Left lung (tissue), 10 donors: ENCODE results near the gene VPS52. TPM values are rescaled to one million over a fixed set of nuclear protein-coding genes. Genes with fewer than 3 reads are reported as not detected.
A peak's percentile ranks its signal among the peaks of the same experiment; 100 is the strongest.

Experiments used
- ATAC-seq: fragments of 200-7000 bp; cut with Tn5 transposase; one replicate; pipeline ENCODE4 v1.9.1; 2020; ENCODE audit warnings: moderate library complexity
- DNase-seq, 4 donors: peaks; one replicate each; pipeline ENCODE4 v3.0.0-alpha.2; 2013 to 2020
- H3K27ac ChIP-seq, 2 donors: fragments of 200-600 bp; sonication (generic) in 1 of 2; one replicate each; pipeline versions ENCODE4 v1.5.0 to v1.8.0; 2020 to 2021
- H3K27me3 ChIP-seq, 2 donors: fragments of 200-600 bp; sonication (generic) in 1 of 2; one replicate each; pipeline versions ENCODE4 v1.5.0 to v1.8.0; 2020 to 2021
- H3K36me3 ChIP-seq, 2 donors: fragments of 200-600 bp; sonication (generic) in 1 of 2; one replicate each; pipeline versions ENCODE4 v1.5.0 to v1.8.0; 2020 to 2021
- H3K4me1 ChIP-seq, 2 donors: fragments of 200-600 bp; one replicate each; pipeline ENCODE4 v1.8.0; 2021
- H3K4me3 ChIP-seq, 2 donors: fragments of 200-600 bp; sonication (generic) in 1 of 2; one replicate each; pipeline versions ENCODE4 v1.5.0 to v1.8.0; 2020 to 2021; ENCODE audit warnings: mild to moderate bottlenecking in 1 of 2
- H3K9me3 ChIP-seq, 2 donors: fragments of 200-600 bp; sonication (generic) in 1 of 2; one replicate each; pipeline versions ENCODE4 v1.5.0 to v1.8.0; 2020 to 2021
- CTCF ChIP-seq, 2 donors: fragments of 200-600 bp; sonication (generic) in 1 of 2; IDR thresholded peaks; one replicate each; pipeline versions ENCODE4 v1.5.0 to v1.8.0; 2021; ENCODE audit warnings: antibody characterized with exemption in 2 of 2
- intact Hi-C, 2 donors: fragments of 100-400 bp; cut with DNase I; formaldehyde crosslinking; loops; one replicate each; pipeline versions ENCODE4 v1.11.2 to v1.14.2; 2022
- polyA plus RNA-seq, 6 donors: library from polyadenylated mRNA; unstranded; fragments of 120-200 nt; gene quantifications; one replicate each; pipeline ENCODE4 v1.2.1, GENCODE V29; 2013; ENCODE audit not compliant: insufficient read length in 6 of 6
- total RNA-seq, 2 donors: library from RNA; stranded (reverse); fragmentation: NEBNext Ultra II Directional; extraction: Animal tissue kit (Norgen Biotek cat#: 25700); gene quantifications; one replicate each; pipeline ENCODE4 v1.2.1, GENCODE V29; 2021
- donor health status: DM: no; HTN: yes; CAD: no.
- donor health status: DM: no; HTN: no; CAD: no.

The VPS52 gene
- total and polyA plus RNA-seq, 8 donors = 46.2 to 92.5 (median 84.7) TPM

- Histone ChIP-seq H3K36me3 (peaks cover 0 to 28% of the 10 kb centered on the region in 2 donors), H3K4me3 (peak within 1 kb of the TSS; percentile 62 to 63), H3K9me3 (no peaks in the 10 kb centered on the region), H3K4me1 (peaks cover 32 to 72% of the 10 kb centered on the region in 2 donors), H3K27ac (peak within 1 kb of the TSS; percentile 44 to 68), H3K27me3 (no peaks in the 10 kb centered on the region)
- no peak for TF ChIP-seq CTCF (IDR thresholded peaks at IDR 0.05)
- intact Hi-C loops = no loop called here
- peak; percentile 74 for ATAC-seq
- peak; percentile 87 to 97 (median 96) for DNase-seq
Measured at GRCh38 chr6:33204415-33205190, 67.1 kb downstream of the VPS52 start, which contains the start of gene HSD17B8. TSS of gene HSD17B8 (plus strand) at chr6:33204655. CDS start at chr6:33204669, 14 bp downstream.

- Histone ChIP-seq H3K4me3 (peak overlapping the region in 1 of 2 donors; percentile 63), H3K27ac (no peak overlapping the region), H3K9me3 (no peaks in the 10 kb centered on the region), H3K4me1 (peaks cover 37 to 72% of the 10 kb centered on the region in 2 donors), H3K27me3 (no peaks in the 10 kb centered on the region), H3K36me3 (peaks cover 0 to 26% of the 10 kb centered on the region in 2 donors)
- no peak for DNase-seq
- TF ChIP-seq CTCF (IDR thresholded peaks at IDR 0.05) = no peak
- ATAC-seq = no peak
- intact Hi-C loops = no loop called here
Measured at GRCh38 chr6:33204165-33204414, 67.6 kb downstream of the VPS52 start.

DNA sequence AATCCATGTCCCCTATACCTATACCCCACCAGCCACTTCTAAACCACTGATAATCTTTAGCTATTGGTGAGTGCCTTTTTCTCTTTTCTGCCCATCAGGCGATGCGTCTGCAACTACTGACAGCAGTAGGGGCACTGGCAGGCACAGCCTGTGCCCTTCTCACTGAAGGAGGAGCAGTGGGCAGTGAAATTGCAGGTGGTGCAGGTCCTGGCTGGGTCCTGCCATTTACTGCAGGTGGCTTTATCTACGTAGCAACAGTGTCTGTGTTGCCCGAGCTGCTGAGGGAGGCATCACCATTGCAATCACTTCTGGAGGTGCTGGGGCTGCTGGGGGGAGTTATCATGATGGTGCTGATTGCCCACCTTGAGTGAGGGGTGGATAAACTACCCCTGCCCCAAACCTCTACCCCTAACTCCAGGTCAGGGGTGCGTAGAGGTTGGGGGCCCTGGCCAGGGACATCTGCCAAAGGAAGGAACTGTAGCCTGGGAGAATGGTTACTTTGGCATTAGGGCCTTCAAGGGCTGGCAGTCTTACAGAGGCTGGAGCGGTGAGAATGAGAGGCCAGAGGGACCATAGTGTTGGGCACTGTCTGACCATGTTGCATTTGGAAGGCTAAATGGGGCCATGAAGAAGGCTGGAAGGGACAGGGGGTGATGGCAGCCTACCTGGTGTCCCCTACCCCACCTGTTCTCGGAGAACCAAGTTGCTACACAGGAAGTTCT, 68.1 kb downstream of the VPS52 start:
- peak overlapping the region in 1 of 2 donors; percentile 63 for H3K4me3 ChIP-seq
- intact Hi-C loops = no loop called here

GRCh38 chr6:33202799-33203198, 68.9 kb downstream of the VPS52 start:
- Histone ChIP-seq H3K9me3 (no peaks in the 10 kb centered on the region), H3K36me3 (peaks cover 0 to 26% of the 10 kb centered on the region in 2 donors), H3K27ac (no peak overlapping the region), H3K27me3 (no peaks in the 10 kb centered on the region), H3K4me3 (peak overlapping the region in 1 of 2 donors; percentile 96), H3K4me1 (peaks cover 43 to 80% of the 10 kb centered on the region in 2 donors)
- TF ChIP-seq CTCF (IDR thresholded peaks at IDR 0.05) = no peak
- ATAC-seq (no peak), DNase-seq (no peak)
- intact Hi-C loops = no loop called here

More for the DNA sequence above, 68.1 kb downstream of the VPS52 start:
- no peak for ATAC-seq
- Histone ChIP-seq H3K27me3 (no peaks in the 10 kb centered on the region), H3K36me3 (peaks cover 0 to 26% of the 10 kb centered on the region in 2 donors), H3K27ac (no peak overlapping the region), H3K9me3 (no peaks in the 10 kb centered on the region), H3K4me1 (peaks cover 36 to 72% of the 10 kb centered on the region in 2 donors)
- DNase-seq = no peak
- no peak for TF ChIP-seq CTCF (IDR thresholded peaks at IDR 0.05)

DNA sequence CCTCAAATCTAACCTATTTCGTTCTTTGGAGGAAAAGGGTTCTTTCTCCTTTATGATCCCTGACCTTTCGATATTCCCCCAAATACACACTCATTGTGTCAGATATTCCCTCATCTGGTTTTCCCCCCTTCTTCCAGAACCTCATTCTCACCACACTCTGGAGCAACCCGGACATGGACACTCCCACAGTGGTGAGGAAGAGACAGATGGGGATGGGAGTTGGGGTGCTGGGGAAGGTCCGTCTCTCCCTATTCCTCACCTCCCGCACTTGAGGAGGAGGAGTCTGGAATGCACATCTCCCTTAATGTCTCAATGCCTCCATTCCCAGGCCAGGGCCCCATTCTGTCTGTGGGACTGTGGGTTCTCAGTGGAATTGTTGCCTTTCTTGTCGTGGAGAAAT, 69.7 kb downstream of the VPS52 start:
- Histone ChIP-seq H3K4me1 (peaks cover 42 to 79% of the 10 kb centered on the region in 2 donors), H3K36me3 (peaks cover 0 to 33% of the 10 kb centered on the region in 2 donors), H3K27ac (peak overlapping the region in 1 of 2 donors; percentile 95), H3K4me3 (peak overlapping the region; percentile 96), H3K9me3 (no peaks in the 10 kb centered on the region), H3K27me3 (no peaks in the 10 kb centered on the region)
- intact Hi-C loops = no loop called here
- TF ChIP-seq CTCF (IDR thresholded peaks at IDR 0.05) = no peak
- DNase-seq = no peak
- no peak for ATAC-seq
